IMR-90 (cell line): ENCODE results near the gene ADCY2. TPM values are rescaled to one million over a fixed set of nuclear protein-coding genes. Genes with fewer than 3 reads are reported as not detected.

Experiments used
- ATAC-seq: fragments of 200-7000 bp; cut with Tn5 transposase; 2 replicates; pipeline ENCODE4 v1.9.1; 2020; ENCODE audit warnings: low read depth, mild to moderate bottlenecking, moderate library complexity
- BruUV-seq: library from RNA; stranded (reverse); fragments of 400-500 nt; replicated peaks from 2 replicates; lab custom pipeline; 2021; lab: Mats Ljungman, UMichigan
- CTCF ChIA-PET: fragments of 300-600 bp; formaldehyde crosslinking; extraction: SDS; loops from one replicate; lab custom pipeline; 2021; ENCODE audit warnings: antibody characterized with exemption; lab: Yijun Ruan, JAX
- POLR2A ChIA-PET: fragments of 300-600 bp; sonication (Branson Sonifier 250); formaldehyde crosslinking; loops from one replicate; lab custom pipeline; 2022; ENCODE audit warnings: antibody characterized with exemption; ENCODE audit not compliant: unreplicated experiment; lab: Charles Lee
- DNase-seq: peaks from one replicate; pipeline ENCODE4 v3.0.0; 2013
- H2AFZ ChIP-seq: replicated peaks from 2 replicates; pipeline ENCODE3; 2013; ENCODE audit warnings: low read length, mild to moderate bottlenecking; ENCODE audit not compliant: poor library complexity
- H2AK5ac ChIP-seq: 2 replicates; pipeline ENCODE4 v1.6.1; 2013; ENCODE audit warnings: low read depth, low read length, inconsistent platforms
- H2AK9ac ChIP-seq: replicated peaks from 2 replicates; pipeline ENCODE3; 2013; ENCODE audit warnings: mild to moderate bottlenecking, low read depth, low read length, moderate library complexity; ENCODE audit not compliant: poor library complexity
- H2BK120ac ChIP-seq: 2 replicates; pipeline ENCODE4 v1.6.1; 2013; ENCODE audit warnings: low read depth, low read length, inconsistent platforms
- H2BK15ac ChIP-seq: 3 replicates; pipeline ENCODE4 v1.6.1; 2013; ENCODE audit warnings: low read depth, low read length, inconsistent platforms
- H2BK20ac ChIP-seq: 2 replicates; pipeline ENCODE4 v1.6.1; 2013; ENCODE audit warnings: low read depth, mild to moderate bottlenecking, inconsistent platforms, low read length, moderate library complexity
- H2BK5ac ChIP-seq: 2 replicates; pipeline ENCODE4 v1.6.1; 2013; ENCODE audit warnings: mild to moderate bottlenecking, low read depth, low read length, inconsistent platforms; ENCODE audit not compliant: poor library complexity, severe bottlenecking
- H3K14ac ChIP-seq: replicated peaks from 2 replicates; pipeline ENCODE4 v1.6.1; 2013; ENCODE audit warnings: low read depth, low read length, inconsistent platforms
- H3K18ac ChIP-seq: 2 replicates; pipeline ENCODE4 v1.6.1; 2013; ENCODE audit warnings: low read depth, low read length, control low read depth
- H3K23ac ChIP-seq: 2 replicates; pipeline ENCODE4 v1.6.1; 2013; ENCODE audit warnings: low read depth, low read length, inconsistent platforms
- H3K27ac ChIP-seq: 2 replicates; pipeline ENCODE4 v1.5.1; 2013; ENCODE audit warnings: mild to moderate bottlenecking, control low read depth, low read length; ENCODE audit not compliant: insufficient read depth
- H3K27me3 ChIP-seq: 2 replicates; pipeline ENCODE4 v1.6.1; 2013; ENCODE audit warnings: low read length; ENCODE audit not compliant: control insufficient read depth, insufficient read depth
- H3K36me3 ChIP-seq: 2 replicates; pipeline ENCODE4 v1.6.1; 2013; ENCODE audit warnings: low read length, mixed read lengths; ENCODE audit not compliant: control insufficient read depth, insufficient read depth
- H3K4ac ChIP-seq: 2 replicates; pipeline ENCODE4 v1.6.1; 2013; ENCODE audit warnings: low read depth, low read length, inconsistent platforms
- H3K4me1 ChIP-seq: 2 replicates; pipeline ENCODE4 v1.6.1; 2013; ENCODE audit warnings: low read length, mixed read lengths; ENCODE audit not compliant: control insufficient read depth, insufficient read depth
- H3K4me2 ChIP-seq: 2 replicates; pipeline ENCODE4 v1.6.1; 2013; ENCODE audit warnings: low read depth, mild to moderate bottlenecking, control low read depth, low read length, moderate library complexity
- H3K4me3 ChIP-seq: 2 replicates; pipeline ENCODE4 v1.5.1; 2013; ENCODE audit warnings: low read depth, mild to moderate bottlenecking, control low read depth, low read length, moderate library complexity; ENCODE audit not compliant: insufficient read depth
- H3K56ac ChIP-seq: 2 replicates; pipeline ENCODE4 v1.6.1; 2013; ENCODE audit warnings: low read length, inconsistent platforms; ENCODE audit not compliant: insufficient read depth; ENCODE audit errors: extremely low read depth
- H3K79me1 ChIP-seq, 2 experiments: 2 replicates each; pipeline ENCODE4 v1.6.1; 2013; ENCODE audit warnings: low read length in 2 of 2, inconsistent platforms in 1 of 2, low read depth in 1 of 2
- H3K9ac ChIP-seq: 2 replicates; pipeline ENCODE4 v1.6.1; 2013; ENCODE audit warnings: low read depth, low read length, control low read depth
- H3K9me1 ChIP-seq: 2 replicates; pipeline ENCODE4 v1.6.1; 2013; ENCODE audit warnings: low read length, inconsistent platforms; ENCODE audit not compliant: insufficient read depth
- H3K9me3 ChIP-seq: 2 replicates; pipeline ENCODE4 v1.6.1; 2013; ENCODE audit warnings: low read length; ENCODE audit not compliant: control insufficient read depth, insufficient read depth
- H4K20me1 ChIP-seq: 2 replicates; pipeline ENCODE4 v1.6.1; 2013; ENCODE audit warnings: low read length, inconsistent platforms; ENCODE audit not compliant: insufficient read depth
- H4K5ac ChIP-seq: 2 replicates; pipeline ENCODE4 v1.6.1; 2013; ENCODE audit warnings: mild to moderate bottlenecking, low read depth, low read length, control low read depth
- H4K8ac ChIP-seq, 2 experiments: 2 replicates each; pipeline ENCODE4 v1.6.1; 2013; ENCODE audit warnings: low read depth in 2 of 2, low read length in 2 of 2, control low read depth in 1 of 2, inconsistent platforms in 1 of 2
- H4K91ac ChIP-seq: 2 replicates; pipeline ENCODE4 v1.6.1; 2013; ENCODE audit warnings: low read depth, low read length, inconsistent platforms; ENCODE audit not compliant: insufficient read depth
- BHLHE40 ChIP-seq: fragments of 150-350 bp; IDR thresholded peaks from 2 replicates; pipeline ENCODE4 v1.6.1; 2016; ENCODE audit warnings: mild to moderate bottlenecking, low read depth, low read length
- CHD1 ChIP-seq: IDR thresholded peaks from 2 replicates; pipeline ENCODE4 v1.6.1; 2012; ENCODE audit warnings: low read depth, low read length, improper control_type of control experiment
- MAFK ChIP-seq: IDR thresholded peaks from 2 replicates; pipeline ENCODE4 v1.6.1; 2012; ENCODE audit warnings: low read depth, low read length, improper control_type of control experiment
- RFX5 ChIP-seq: IDR thresholded peaks from 2 replicates; pipeline ENCODE4 v1.8.0; 2012; ENCODE audit warnings: low read depth, mild to moderate bottlenecking, low read length, moderate library complexity
- WGBS, 2 experiments: methylation state at CpG; one replicate each; pipeline versions ENCODE4 v1.1.5 to v1.1.7; 2013; ENCODE audit warnings: missing lambda C conversion rate in 2 of 2; ENCODE audit not compliant: insufficient read length in 1 of 2; ENCODE audit errors: extremely low coverage in 2 of 2; 5-methylcytosine and 5-hydroxymethylcytosine counted together
- dilution Hi-C: fragments of 300-500 bp; cut with HindIII; formaldehyde crosslinking; loops from one replicate; pipeline ENCODE4 v1.14.3; 2018; ENCODE audit warnings: low sequenced_read_pairs; ENCODE audit not compliant: unreplicated experiment
- in situ Hi-C: fragments of 300-500 bp; cut with MboI; formaldehyde crosslinking; loops from 3 replicates; pipeline ENCODE4 v1.14.3; 2019; ENCODE audit warnings: low sequenced_read_pairs, inconsistent platforms, mixed read lengths
- intact Hi-C: fragments of 100-400 bp; cut with micrococcal nuclease; formaldehyde crosslinking; loops from 2 replicates; pipeline ENCODE4 v1.10.0; 2022
- polyA plus RNA-seq, 3 experiments: library from polyadenylated mRNA; depleted of rRNA; stranded (reverse); fragments of >200 nt; gene quantifications; 2 replicates each; pipeline ENCODE4 v1.2.3, GENCODE V29; 2012; ENCODE audit warnings: low replicate concordance in 1 of 3
- total RNA-seq: library from RNA; depleted of rRNA; stranded (reverse); fragments of >200 nt; gene quantifications from 2 replicates; pipeline ENCODE4 v1.2.3, GENCODE V29; 2012
- TF ChIP-seq, protein P1 (sequence below): fragments of 150-350 bp; IDR thresholded peaks from 2 replicates; pipeline ENCODE4 v1.6.1; 2017; ENCODE audit warnings: mild to moderate bottlenecking, antibody characterized with exemption, low read length, low read depth
- TF ChIP-seq, protein P2 (sequence below): fragments of 150-350 bp; IDR thresholded peaks from 2 replicates; pipeline ENCODE4 v1.6.1; 2016; ENCODE audit warnings: low read depth, mild to moderate bottlenecking, low read length, moderate library complexity, borderline replicate concordance

Gene ADCY2
- total and polyA plus RNA-seq, 2 of the 4 experiments (the other 2 are of a cell fraction): not detected

DNA sequence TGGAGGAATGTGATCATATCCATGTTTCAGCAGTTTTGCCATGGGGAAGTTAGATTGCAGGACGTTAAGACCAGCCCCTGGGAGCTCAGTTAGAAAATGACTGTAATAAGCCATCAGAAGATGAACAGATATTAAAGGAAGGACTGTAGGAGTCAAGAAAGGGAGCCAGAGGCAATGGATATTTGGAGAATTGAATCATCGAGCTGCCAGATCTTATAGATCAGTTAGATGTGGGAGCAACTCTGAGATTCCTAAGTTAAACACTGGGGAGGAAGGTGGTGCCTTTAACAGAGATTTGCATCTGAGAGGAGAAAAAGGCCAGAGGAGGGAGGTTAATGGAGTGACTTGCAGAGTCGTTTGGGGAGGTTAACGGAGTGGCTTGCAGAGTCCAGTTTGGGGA is 96.4 kb downstream of the ADCY2 start:
- Histone ChIP-seq H3K79me1 (no peaks in the 10 kb centered on the region), H3K9me3 (peaks cover 21% of the 10 kb centered on the region), H2BK15ac (no peak overlapping the region), H3K18ac (no peak overlapping the region), H3K4ac (no peak overlapping the region), H2BK20ac (no peak overlapping the region), H3K23ac (no peak overlapping the region), H3K27ac (no peak overlapping the region), H4K8ac (no peak overlapping the region), H2AK5ac (no peak overlapping the region), H3K4me2 (no peak overlapping the region), H3K9ac (no peak overlapping the region), H2BK5ac (no peak overlapping the region), H3K4me3 (no peak overlapping the region), H3K14ac (no peak overlapping the region), H2AK9ac (no peak overlapping the region), H3K56ac (no peak overlapping the region), H4K20me1 (no peaks in the 10 kb centered on the region), H3K4me1 (no peaks in the 10 kb centered on the region), H3K9me1 (no peaks in the 10 kb centered on the region), H3K27me3 (no peaks in the 10 kb centered on the region), H4K5ac (no peak overlapping the region), H2BK120ac (no peak overlapping the region), H4K91ac (no peak overlapping the region), H3K36me3 (no peaks in the 10 kb centered on the region), H2AFZ (no peak overlapping the region)
- dilution Hi-C loops (no loop called here), intact Hi-C loops (no loop called here), in situ Hi-C loops (no loop called here)
- WGBS, 2 experiments: 51% methylated on average over 2 of the region's 4 CpGs; no CpG with 5 or more reads in 1 of the 2 experiments
- no peak for DNase-seq
- no peak for TF ChIP-seq RFX5
- no peak for TF ChIP-seq BHLHE40
- TF ChIP-seq, protein P1, sequence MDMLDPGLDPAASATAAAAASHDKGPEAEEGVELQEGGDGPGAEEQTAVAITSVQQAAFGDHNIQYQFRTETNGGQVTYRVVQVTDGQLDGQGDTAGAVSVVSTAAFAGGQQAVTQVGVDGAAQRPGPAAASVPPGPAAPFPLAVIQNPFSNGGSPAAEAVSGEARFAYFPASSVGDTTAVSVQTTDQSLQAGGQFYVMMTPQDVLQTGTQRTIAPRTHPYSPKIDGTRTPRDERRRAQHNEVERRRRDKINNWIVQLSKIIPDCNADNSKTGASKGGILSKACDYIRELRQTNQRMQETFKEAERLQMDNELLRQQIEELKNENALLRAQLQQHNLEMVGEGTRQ: no peak
- no peak for TF ChIP-seq CHD1
- TF ChIP-seq, protein P2, sequence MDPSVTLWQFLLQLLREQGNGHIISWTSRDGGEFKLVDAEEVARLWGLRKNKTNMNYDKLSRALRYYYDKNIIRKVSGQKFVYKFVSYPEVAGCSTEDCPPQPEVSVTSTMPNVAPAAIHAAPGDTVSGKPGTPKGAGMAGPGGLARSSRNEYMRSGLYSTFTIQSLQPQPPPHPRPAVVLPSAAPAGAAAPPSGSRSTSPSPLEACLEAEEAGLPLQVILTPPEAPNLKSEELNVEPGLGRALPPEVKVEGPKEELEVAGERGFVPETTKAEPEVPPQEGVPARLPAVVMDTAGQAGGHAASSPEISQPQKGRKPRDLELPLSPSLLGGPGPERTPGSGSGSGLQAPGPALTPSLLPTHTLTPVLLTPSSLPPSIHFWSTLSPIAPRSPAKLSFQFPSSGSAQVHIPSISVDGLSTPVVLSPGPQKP: no peak
- no peak for TF ChIP-seq MAFK
- BruUV-seq: no TSS peak
- ATAC-seq: no peak
- ChIA-PET POLR2A (interaction anchor here (0.6 kb wide), 1 partner anchor 15 kb away, joined by 4 read pairs; no protein-coding TSS in a partner anchor), CTCF (no interaction called here)
